PC-9 (cell line): Measurements from ENCODE around the gene ITGA4. TPM values are rescaled to one million over a fixed set of nuclear protein-coding genes. Genes with fewer than 3 reads are reported as not detected.

ENCODE experiments used
- BruUV-seq: library from RNA; stranded (reverse); fragments of 400-500 nt; replicated peaks from 2 replicates; lab custom pipeline; 2021; lab: Mats Ljungman, UMichigan
- CTCF ChIA-PET: fragments of 300-600 bp; sonication (Branson Sonifier 250); formaldehyde crosslinking; loops from one replicate; lab custom pipeline; 2022; ENCODE audit warnings: antibody characterized with exemption; lab: Charles Lee
- POLR2A ChIA-PET: fragments of 300-600 bp; sonication (Branson Sonifier 250); formaldehyde crosslinking; loops from one replicate; lab custom pipeline; 2022; ENCODE audit warnings: antibody characterized with exemption; ENCODE audit not compliant: unreplicated experiment; lab: Charles Lee
- DNase-seq, 2 experiments: peaks; one replicate each; pipeline versions ENCODE4 v3.0.0 to v3.0.0-alpha.2; 2015 to 2022; ENCODE audit warnings: mixed read lengths in 1 of 2
- H2AFZ ChIP-seq: fragments of 200-600 bp; sonication (generic); 2 replicates; pipeline ENCODE4 v1.8.1; 2017; ENCODE audit warnings: antibody characterized with exemption
- H3F3A ChIP-seq: fragments of 200-600 bp; sonication (generic); 2 replicates; pipeline ENCODE4 v1.8.1; 2017; ENCODE audit warnings: antibody characterized with exemption, mild to moderate bottlenecking, low read depth; ENCODE audit not compliant: insufficient read depth
- H3K27ac ChIP-seq: fragments of 200-600 bp; sonication (generic); 2 replicates; pipeline ENCODE4 v1.6.1; 2016; ENCODE audit warnings: mixed run types
- H3K27me3 ChIP-seq: fragments of 200-600 bp; sonication (generic); 2 replicates; pipeline ENCODE4 v1.6.1; 2016; ENCODE audit warnings: low read depth, mixed run types; ENCODE audit not compliant: insufficient read depth
- H3K36me3 ChIP-seq: fragments of 200-600 bp; sonication (generic); 2 replicates; pipeline ENCODE4 v1.6.1; 2016; ENCODE audit warnings: low read depth, mixed run types
- H3K4me1 ChIP-seq: fragments of 200-600 bp; sonication (generic); replicated peaks from 2 replicates; pipeline ENCODE4 v1.6.1; 2016; ENCODE audit warnings: mixed run types; ENCODE audit not compliant: insufficient read depth
- H3K4me2 ChIP-seq: fragments of 200-600 bp; sonication (generic); 2 replicates; pipeline ENCODE4 v1.6.1; 2017; ENCODE audit warnings: mixed run types
- H3K4me3 ChIP-seq: fragments of 200-600 bp; sonication (generic); 2 replicates; pipeline ENCODE4 v1.6.1; 2016; ENCODE audit warnings: mixed run types
- H3K79me2 ChIP-seq: fragments of 200-600 bp; sonication (generic); 2 replicates; pipeline ENCODE4 v1.6.1; 2017; ENCODE audit warnings: low read depth, mixed run types
- H3K9me2 ChIP-seq: fragments of 200-600 bp; sonication (generic); 2 replicates; pipeline ENCODE4 v1.8.1; 2017; ENCODE audit warnings: mild to moderate bottlenecking; ENCODE audit not compliant: insufficient read depth
- H3K9me3 ChIP-seq: fragments of 200-600 bp; sonication (generic); 2 replicates; pipeline ENCODE4 v1.8.1; 2016; ENCODE audit warnings: low read depth; ENCODE audit not compliant: insufficient read depth
- H4K20me1 ChIP-seq: fragments of 200-600 bp; sonication (generic); 2 replicates; pipeline ENCODE4 v1.8.1; 2017; ENCODE audit not compliant: insufficient read depth
- CTCF ChIP-seq: fragments of 200-600 bp; sonication (generic); conservative IDR thresholded peaks from 2 replicates; pipeline ENCODE4 v1.6.1; 2017; ENCODE audit warnings: mixed run types, antibody characterized with exemption, mild to moderate bottlenecking, moderate library complexity
- EZH2 ChIP-seq: fragments of 200-600 bp; sonication (generic); IDR thresholded peaks from 2 replicates; pipeline ENCODE4 v1.8.0; 2017; ENCODE audit warnings: antibody characterized with exemption, low read depth
- intact Hi-C: fragments of 100-400 bp; cut with micrococcal nuclease; formaldehyde crosslinking; loops from one replicate; pipeline ENCODE4 v1.10.0; 2022; ENCODE audit not compliant: unreplicated experiment
- total RNA-seq: library from RNA; stranded (reverse); gene quantifications from 2 replicates; pipeline ENCODE4 v1.2.3, GENCODE V29; 2021

ITGA4 gene
- total RNA-seq, 1 experiment from 2014 or later: 0.35 TPM

- Histone ChIP-seq H2AFZ (no peak overlapping the region), H3K4me1 (no peaks in the 10 kb centered on the region), H3K4me2 (no peak overlapping the region), H3K9me3 (no peaks in the 10 kb centered on the region), H3K36me3 (no peaks in the 10 kb centered on the region), H3K79me2 (no peaks in the 10 kb centered on the region), H3F3A (no peaks in the 10 kb centered on the region), H3K27ac (no peak overlapping the region), H3K9me2 (0 out of 2 replicates have a peak, but pooled peaks cover 4% of the 10 kb centered on the region), H3K4me3 (no peak overlapping the region), H4K20me1 (no peaks in the 10 kb centered on the region), H3K27me3 (no peaks in the 10 kb centered on the region)
- DNase-seq: no peak
- ChIA-PET CTCF (no interaction called here), POLR2A (interaction anchor here (0.6 kb wide), 1 partner anchor 78 kb away, joined by 6 read pairs; no protein-coding TSS in a partner anchor)
- BruUV-seq: no TSS peak
- TF ChIP-seq CTCF (no peak), EZH2 (no peak)
- intact Hi-C loops: no loop called here
These were observed 17.2 kb downstream of the ITGA4 start for GRCh38 chr2:181474222-181474881.

GRCh38 chr2:181483211-181483610 is 26.0 kb downstream of the ITGA4 start:
- H3K9me2 ChIP-seq: no peaks in the 10 kb centered on the region
- intact Hi-C loops: no loop called here
- H3K79me2 ChIP-seq: no peaks in the 10 kb centered on the region
- no peaks in the 10 kb centered on the region for H3K36me3 ChIP-seq
- CTCF ChIA-PET: no interaction called here
- TF ChIP-seq EZH2 (no peak), CTCF (no peak)
- H2AFZ ChIP-seq: no peak overlapping the region
- POLR2A ChIA-PET: interaction anchor here (0.5 kb wide), 1 partner anchor 524 kb away, joined by 4 read pairs; no protein-coding TSS in a partner anchor
- DNase-seq: no peak
- H3K4me3 ChIP-seq: no peak overlapping the region
- no peak overlapping the region for H3K27ac ChIP-seq
- H4K20me1 ChIP-seq: no peaks in the 10 kb centered on the region
- no peaks in the 10 kb centered on the region for H3F3A ChIP-seq
- BruUV-seq: no TSS peak
- H3K4me1 ChIP-seq: no peaks in the 10 kb centered on the region
- no peaks in the 10 kb centered on the region for H3K27me3 ChIP-seq
- no peak overlapping the region for H3K4me2 ChIP-seq
- H3K9me3 ChIP-seq: no peaks in the 10 kb centered on the region

GRCh38 chr2:181483876-181484275 is 26.7 kb downstream of the ITGA4 start:
- Histone ChIP-seq H3K9me2 (no peaks in the 10 kb centered on the region), H3F3A (no peaks in the 10 kb centered on the region), H3K36me3 (no peaks in the 10 kb centered on the region), H3K9me3 (no peaks in the 10 kb centered on the region), H3K27me3 (no peaks in the 10 kb centered on the region), H3K4me2 (no peak overlapping the region), H3K4me3 (no peak overlapping the region), H3K79me2 (no peaks in the 10 kb centered on the region), H4K20me1 (no peaks in the 10 kb centered on the region), H3K4me1 (no peaks in the 10 kb centered on the region), H3K27ac (no peak overlapping the region), H2AFZ (no peak overlapping the region)
- no peak for DNase-seq
- POLR2A ChIA-PET: no interaction called here
- CTCF ChIA-PET: no interaction called here
- TF ChIP-seq CTCF: no peak
- TF ChIP-seq EZH2: no peak
- no TSS peak for BruUV-seq
- intact Hi-C loops: no loop called here
